Neuron (in vitro differentiated cells): ENCODE results near the gene SRPRA.
"Not testable (repeated sequence)": the region's sequence is repeated elsewhere in the genome, so short reads cannot be mapped to it uniquely, and the experiment has no call there.

ENCODE experiments used
- H2AFZ ChIP-seq: one replicate; pipeline ENCODE4 v1.6.1; 2013; ENCODE audit warnings: low read depth, mild to moderate bottlenecking, inconsistent platforms, low read length, moderate library complexity
- H3K27me3 ChIP-seq: one replicate; pipeline ENCODE4 v1.6.1; 2013; ENCODE audit warnings: low read length; ENCODE audit not compliant: insufficient read depth
- H3K36me3 ChIP-seq: one replicate; pipeline ENCODE4 v1.6.1; 2013; ENCODE audit warnings: low read length; ENCODE audit not compliant: insufficient read depth
- H3K4me1 ChIP-seq: one replicate; pipeline ENCODE4 v1.6.1; 2013; ENCODE audit warnings: low read length; ENCODE audit not compliant: insufficient read depth
- H3K4me3 ChIP-seq: 2 replicates; pipeline ENCODE4 v1.5.1; 2013; ENCODE audit warnings: mild to moderate bottlenecking, low read length, moderate library complexity
- H3K9me3 ChIP-seq: one replicate; pipeline ENCODE4 v1.6.1; 2013; ENCODE audit warnings: low read length

Gene SRPRA

GRCh38 chr11:126279191-126279590 is 10.5 kb upstream of the SRPRA start:
- Histone ChIP-seq H2AFZ (no peak overlapping the region), H3K4me3 (no peak overlapping the region), H3K27me3 (no peaks in the 10 kb centered on the region), H3K36me3 (peaks cover 36% of the 10 kb centered on the region), H3K4me1 (peaks cover 11% of the 10 kb centered on the region), H3K9me3 (no peaks in the 10 kb centered on the region)

GRCh38 chr11:126277780-126278179 is 9.1 kb upstream of the SRPRA start:
- no peaks in the 10 kb centered on the region for H3K9me3 ChIP-seq
- no peak overlapping the region for H2AFZ ChIP-seq
- H3K4me1 ChIP-seq: peaks cover 6% of the 10 kb centered on the region
- peaks cover 50% of the 10 kb centered on the region for H3K36me3 ChIP-seq
- H3K27me3 ChIP-seq: no peaks in the 10 kb centered on the region
- H3K4me3 ChIP-seq: no peak overlapping the region

GRCh38 chr11:126277322-126277721 is 8.6 kb upstream of the SRPRA start:
- no peak overlapping the region for H2AFZ ChIP-seq
- H3K27me3 ChIP-seq: no peaks in the 10 kb centered on the region
- no peaks in the 10 kb centered on the region for H3K9me3 ChIP-seq
- no peak overlapping the region for H3K4me3 ChIP-seq
- peaks cover 6% of the 10 kb centered on the region for H3K4me1 ChIP-seq
- peaks cover 54% of the 10 kb centered on the region for H3K36me3 ChIP-seq

- no peak overlapping the region for H2AFZ ChIP-seq
- no peaks in the 10 kb centered on the region for H3K27me3 ChIP-seq
- H3K36me3 ChIP-seq: peaks cover 58% of the 10 kb centered on the region
- H3K9me3 ChIP-seq: no peaks in the 10 kb centered on the region
- H3K4me3 ChIP-seq: peak overlapping the region; percentile 76
- H3K4me1 ChIP-seq: peaks cover 16% of the 10 kb centered on the region
These were observed 361 bp downstream of the SRPRA start for GRCh38 chr11:126268361-126268707.

- Histone ChIP-seq H2AFZ (no peak overlapping the region), H3K36me3 (peaks cover 58% of the 10 kb centered on the region), H3K9me3 (no peaks in the 10 kb centered on the region), H3K27me3 (no peaks in the 10 kb centered on the region), H3K4me1 (peaks cover 16% of the 10 kb centered on the region), H3K4me3 (peak overlapping the region; percentile 76)
These were observed 1.0 kb downstream of the SRPRA start for GRCh38 chr11:126267650-126268049.

GRCh38 chr11:126265811-126266210 is 2.9 kb downstream of the SRPRA start:
- H2AFZ ChIP-seq: no peak overlapping the region
- peaks cover 16% of the 10 kb centered on the region for H3K4me1 ChIP-seq
- no peaks in the 10 kb centered on the region for H3K27me3 ChIP-seq
- no peaks in the 10 kb centered on the region for H3K9me3 ChIP-seq
- no peak overlapping the region for H3K4me3 ChIP-seq
- H3K36me3 ChIP-seq: peaks cover 68% of the 10 kb centered on the region

GRCh38 chr11:126263489-126263888 is 5.2 kb downstream of the SRPRA start:
- Histone ChIP-seq H3K4me1 (peaks cover 10% of the 10 kb centered on the region), H3K4me3 (no peak overlapping the region), H2AFZ (no peak overlapping the region), H3K27me3 (no peaks in the 10 kb centered on the region), H3K36me3 (peaks cover 74% of the 10 kb centered on the region), H3K9me3 (no peaks in the 10 kb centered on the region)

- H3K4me3 ChIP-seq: no peak overlapping the region
- H2AFZ ChIP-seq: no peak overlapping the region
- H3K4me1 ChIP-seq: no peaks in the 10 kb centered on the region
- H3K27me3 ChIP-seq: no peaks in the 10 kb centered on the region
- no peaks in the 10 kb centered on the region for H3K9me3 ChIP-seq
- H3K36me3 ChIP-seq: peaks cover 79% of the 10 kb centered on the region
These were observed 6.5 kb downstream of the SRPRA start for GRCh38 chr11:126262216-126262615.

GRCh38 chr11:126257764-126258163 is 10.9 kb downstream of the SRPRA start:
- H2AFZ ChIP-seq: no peak overlapping the region
- H3K9me3 ChIP-seq: no peaks in the 10 kb centered on the region
- H3K4me1 ChIP-seq: no peaks in the 10 kb centered on the region
- no peaks in the 10 kb centered on the region for H3K27me3 ChIP-seq
- peaks cover 64% of the 10 kb centered on the region for H3K36me3 ChIP-seq
- no peak overlapping the region for H3K4me3 ChIP-seq

GRCh38 chr11:126257144-126257543 is 11.6 kb downstream of the SRPRA start:
- Histone ChIP-seq H3K4me1 (no peaks in the 10 kb centered on the region), H3K27me3 (no peaks in the 10 kb centered on the region), H2AFZ (no peak overlapping the region), H3K36me3 (peaks cover 60% of the 10 kb centered on the region), H3K4me3 (no peak overlapping the region), H3K9me3 (no peaks in the 10 kb centered on the region)

- Histone ChIP-seq H3K36me3 (peaks cover 53% of the 10 kb centered on the region), H3K4me1 (no peaks in the 10 kb centered on the region), H3K27me3 (no peaks in the 10 kb centered on the region), H2AFZ (no peak overlapping the region), H3K4me3 (no peak overlapping the region), H3K9me3 (no peaks in the 10 kb centered on the region)
These were observed 12.5 kb downstream of the SRPRA start for GRCh38 chr11:126256216-126256615.

GRCh38 chr11:126255507-126255906 is 13.2 kb downstream of the SRPRA start:
- H3K27me3 ChIP-seq: not testable (repeated sequence)

GRCh38 chr11:126254819-126255218 is 13.9 kb downstream of the SRPRA start:
- Histone ChIP-seq H3K27me3 (no peaks in the 10 kb centered on the region), H3K36me3 (peaks cover 51% of the 10 kb centered on the region), H2AFZ (no peak overlapping the region), H3K4me3 (no peak overlapping the region), H3K4me1 (no peaks in the 10 kb centered on the region), H3K9me3 (no peaks in the 10 kb centered on the region)

More at GRCh38 chr11:126255507-126255906, 13.2 kb downstream of the SRPRA start:
- H3K36me3 ChIP-seq: peaks cover 49% of the 10 kb centered on the region
- H2AFZ ChIP-seq, H3K4me3 ChIP-seq, H3K9me3 ChIP-seq, H3K4me1 ChIP-seq: not testable (repeated sequence)

- Histone ChIP-seq H3K36me3 (peaks cover 47% of the 10 kb centered on the region), H2AFZ (no peak overlapping the region), H3K9me3 (no peaks in the 10 kb centered on the region), H3K4me1 (no peaks in the 10 kb centered on the region), H3K4me3 (no peak overlapping the region), H3K27me3 (no peaks in the 10 kb centered on the region)
These were observed 15.4 kb downstream of the SRPRA start for GRCh38 chr11:126253265-126253664.
